ENCODE results near the gene CFH. TPM values are rescaled to one million over a fixed set of nuclear protein-coding genes. Genes with fewer than 3 reads are reported as not detected.
"Not testable (repeated sequence)": the region's sequence is repeated elsewhere in the genome, so short reads cannot be mapped to it uniquely, and the experiment has no call there.

CFH gene
- total RNA-seq, 5 donors from 2014 or later (not counting 1 experiment from before 2014, with no cell fraction given), result 2.0 to 11.8 (median 6.0) TPM

DNA sequence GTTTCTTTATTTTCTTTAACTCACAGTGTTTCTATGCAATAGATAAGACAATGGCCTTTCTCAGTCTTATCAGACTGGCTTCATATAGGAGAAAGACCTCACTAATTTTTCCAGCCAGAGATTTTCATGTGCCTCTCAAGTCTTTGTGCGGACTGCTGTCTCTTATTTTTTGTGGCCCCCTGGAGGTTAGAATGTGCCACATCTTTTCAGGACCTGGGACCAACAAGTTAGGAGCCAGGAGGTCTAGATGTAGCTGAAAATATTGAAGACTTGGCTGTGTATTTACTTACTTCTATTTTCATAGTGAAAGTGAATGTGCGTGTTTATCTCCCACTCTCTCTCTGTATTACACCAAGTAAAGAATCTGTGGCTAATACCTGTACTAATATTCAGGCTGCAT, 80.7 kb downstream of the CFH start:
- H3K4me1 ChIP-seq (ENCODE audit: control insufficient read depth in 1 of 2, extremely low read depth in 1 of 2, insufficient read depth in 2 of 2, low read length in 2 of 2), result no peaks in the 10 kb centered on the region
- Mint-ChIP-seq H3K36me3 (peaks cover 6% of the 10 kb centered on the region), H3K27ac (no peak overlapping the region), H3K4me1 (no peaks in the 10 kb centered on the region), H3K9me3 (peaks cover 7 to 13% (median 9%) of the 10 kb centered on the region in 3 donors), H3K27me3 (no peaks in the 10 kb centered on the region), H3K4me3 (no peak overlapping the region)
- DNase-seq (no peak), ATAC-seq (replicated peaks in 1 of 4) (no peak)
- POLR2A ChIA-PET, result no interaction called here
- no peak overlapping the region for H3K4me3 ChIP-seq (ENCODE audit: control insufficient read depth in 1 of 2, extremely low read depth in 1 of 2, low read length in 1 of 2)
- H3K9me3 ChIP-seq, result no peaks in the 10 kb centered on the region
- H3K27ac ChIP-seq (ENCODE audit: low read length), result no peak overlapping the region
- WGBS (ENCODE audit: insufficient coverage), result no CpG with 5 or more reads among the region's 2 CpGs
- no peaks in the 10 kb centered on the region for H3K36me3 ChIP-seq (ENCODE audit: control insufficient read depth in 2 of 2, extremely low read depth in 1 of 2, insufficient read depth in 1 of 2, low read length in 1 of 2)
- CTCF ChIA-PET, result no interaction called here
- H3K27me3 ChIP-seq (replicated peaks in 1 of 2; ENCODE audit: control insufficient read depth in 2 of 2, extremely low read depth in 1 of 2, insufficient read depth in 2 of 2, low read length in 1 of 2), result no peaks in the 10 kb centered on the region

DNA sequence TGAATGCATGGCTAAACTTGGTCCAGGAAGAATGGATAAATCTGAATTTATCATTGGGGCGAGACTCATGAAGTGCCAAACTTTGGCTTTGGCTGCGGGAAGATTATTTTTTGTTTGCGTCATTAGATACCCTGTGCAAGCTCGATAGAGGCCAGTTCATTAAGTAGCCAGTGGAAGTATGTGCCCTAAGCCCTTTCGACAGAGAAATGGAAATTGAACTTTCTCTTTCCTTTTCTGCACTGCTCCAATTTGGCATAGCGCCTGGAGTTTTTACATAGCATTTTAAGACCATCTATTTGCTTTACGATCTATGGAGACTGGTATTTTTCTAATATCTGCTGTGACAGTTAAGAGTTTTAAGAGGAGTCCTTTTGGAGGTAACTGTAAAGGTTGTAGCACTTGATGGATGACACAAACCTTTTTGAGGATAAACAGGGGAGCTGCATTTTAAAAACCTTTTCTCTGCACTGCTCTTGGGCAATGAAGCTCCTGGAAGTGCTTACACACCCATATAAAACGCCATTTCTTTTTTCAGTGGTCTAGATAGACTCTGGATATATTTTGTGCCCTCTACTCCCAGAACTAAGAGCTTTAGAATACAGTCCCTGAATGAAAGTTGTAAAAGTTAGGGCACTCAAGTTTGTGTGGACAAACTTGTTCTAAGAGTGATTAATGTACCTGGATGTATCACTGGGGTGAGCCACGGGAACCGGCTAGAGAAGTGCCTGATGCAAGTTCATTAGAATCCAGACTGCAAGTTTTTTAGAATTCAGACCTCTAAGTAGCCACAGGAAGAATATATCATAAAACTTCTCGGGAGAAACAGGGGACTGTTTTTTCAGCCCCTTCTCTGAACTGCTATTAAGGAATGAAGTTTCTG, 81.5 kb downstream of the CFH start:
- Mint-ChIP-seq H3K9me3 (peaks cover 7 to 20% (median 9%) of the 10 kb centered on the region in 3 donors), H3K4me3 (no peak overlapping the region), H3K36me3 (peaks cover 12% of the 10 kb centered on the region), H3K27ac (no peak overlapping the region), H3K27me3 (no peaks in the 10 kb centered on the region), H3K4me1 (no peaks in the 10 kb centered on the region)
- Histone ChIP-seq H3K27me3 (replicated peaks in 1 of 2; ENCODE audit: control insufficient read depth in 2 of 2, extremely low read depth in 1 of 2, insufficient read depth in 2 of 2, low read length in 1 of 2) (no peaks in the 10 kb centered on the region), H3K36me3 (ENCODE audit: control insufficient read depth in 2 of 2, extremely low read depth in 1 of 2, insufficient read depth in 1 of 2, low read length in 1 of 2) (no peaks in the 10 kb centered on the region), H3K9me3 (no peaks in the 10 kb centered on the region), H3K4me3 (ENCODE audit: control insufficient read depth in 1 of 2, extremely low read depth in 1 of 2, low read length in 1 of 2) (no peak overlapping the region), H3K4me1 (ENCODE audit: control insufficient read depth in 1 of 2, extremely low read depth in 1 of 2, insufficient read depth in 2 of 2, low read length in 2 of 2) (no peaks in the 10 kb centered on the region), H3K27ac (ENCODE audit: low read length) (no peak overlapping the region)
- ATAC-seq (replicated peaks in 1 of 4) (no peak), DNase-seq (no peak)
- POLR2A ChIA-PET, result no interaction called here
- CTCF ChIA-PET, result no interaction called here
- WGBS (ENCODE audit: insufficient coverage), result 88% methylated on average over 5 of the region's 11 CpGs

DNA sequence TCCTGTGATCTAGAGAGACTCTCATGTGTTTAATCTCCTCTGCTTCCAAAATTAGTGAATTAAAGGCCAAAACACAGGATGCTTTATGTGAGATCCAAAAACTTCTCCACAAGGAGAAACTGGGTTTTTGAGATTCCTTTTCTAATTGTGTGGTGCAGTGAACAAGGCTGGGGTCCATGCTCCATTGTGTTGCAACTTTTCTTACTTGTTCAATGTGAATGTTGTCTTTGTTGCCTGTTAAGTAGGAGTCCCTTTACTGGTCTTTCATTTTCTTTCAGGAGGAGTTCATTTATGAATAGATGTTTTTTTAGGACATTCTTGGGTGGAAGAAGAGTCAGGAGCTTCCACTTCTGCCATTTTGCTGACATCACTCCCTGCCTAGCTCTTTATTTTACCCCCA, 82.2 kb downstream of the CFH start:
- CTCF ChIA-PET, result no interaction called here
- peaks cover 7 to 27% (median 9%) of the 10 kb centered on the region in 3 donors for H3K9me3 Mint-ChIP-seq
- DNase-seq, result no peak
- no peak overlapping the region for H3K27ac Mint-ChIP-seq
- no peak overlapping the region for H3K27ac ChIP-seq (ENCODE audit: low read length)
- ATAC-seq (replicated peaks in 1 of 4), result no peak
- peaks cover 16% of the 10 kb centered on the region for H3K36me3 Mint-ChIP-seq
- H3K36me3 ChIP-seq (ENCODE audit: control insufficient read depth in 2 of 2, extremely low read depth in 1 of 2, insufficient read depth in 1 of 2, low read length in 1 of 2), result no peaks in the 10 kb centered on the region
- H3K4me3 Mint-ChIP-seq, result no peak overlapping the region
- H3K4me1 ChIP-seq (ENCODE audit: control insufficient read depth in 1 of 2, extremely low read depth in 1 of 2, insufficient read depth in 2 of 2, low read length in 2 of 2), result no peaks in the 10 kb centered on the region
- POLR2A ChIA-PET, result no interaction called here
- H3K27me3 Mint-ChIP-seq, result no peaks in the 10 kb centered on the region
- no peaks in the 10 kb centered on the region for H3K9me3 ChIP-seq
- H3K27me3 ChIP-seq (replicated peaks in 1 of 2; ENCODE audit: control insufficient read depth in 2 of 2, extremely low read depth in 1 of 2, insufficient read depth in 2 of 2, low read length in 1 of 2), result no peaks in the 10 kb centered on the region
- H3K4me1 Mint-ChIP-seq, result no peaks in the 10 kb centered on the region
- no peak overlapping the region for H3K4me3 ChIP-seq (ENCODE audit: control insufficient read depth in 1 of 2, extremely low read depth in 1 of 2, low read length in 1 of 2)

DNA sequence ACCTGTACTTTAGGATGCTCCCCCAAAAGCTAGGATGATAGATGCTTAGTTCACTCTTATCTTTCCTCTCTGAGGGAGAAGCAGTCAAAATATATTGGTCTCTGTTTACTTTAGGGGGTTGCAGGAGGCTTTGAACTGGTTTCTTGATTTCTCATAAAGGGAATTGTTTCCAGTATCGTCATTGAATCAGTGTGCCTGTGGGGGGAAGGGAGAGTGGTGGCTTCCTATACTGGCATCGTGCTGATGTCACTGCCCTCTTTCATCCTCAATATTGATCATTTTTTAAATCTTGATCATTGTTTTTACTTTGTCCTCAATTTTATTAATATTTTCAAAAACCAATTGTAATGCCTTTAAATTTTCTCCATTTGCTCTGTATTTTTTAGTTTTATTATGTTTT, 82.6 kb downstream of the CFH start:
- Mint-ChIP-seq H3K36me3 (peaks cover 19% of the 10 kb centered on the region), H3K4me1 (no peaks in the 10 kb centered on the region), H3K27ac (no peak overlapping the region), H3K4me3 (no peak overlapping the region), H3K27me3 (no peaks in the 10 kb centered on the region), H3K9me3 (peaks cover 9 to 31% (median 11%) of the 10 kb centered on the region in 3 donors)
- Histone ChIP-seq H3K36me3 (ENCODE audit: control insufficient read depth in 2 of 2, extremely low read depth in 1 of 2, insufficient read depth in 1 of 2, low read length in 1 of 2) (no peaks in the 10 kb centered on the region), H3K9me3 (no peaks in the 10 kb centered on the region), H3K27ac (ENCODE audit: low read length) (no peak overlapping the region), H3K4me1 (ENCODE audit: control insufficient read depth in 1 of 2, extremely low read depth in 1 of 2, insufficient read depth in 2 of 2, low read length in 2 of 2) (no peaks in the 10 kb centered on the region), H3K4me3 (ENCODE audit: control insufficient read depth in 1 of 2, extremely low read depth in 1 of 2, low read length in 1 of 2) (no peak overlapping the region), H3K27me3 (replicated peaks in 1 of 2; ENCODE audit: control insufficient read depth in 2 of 2, extremely low read depth in 1 of 2, insufficient read depth in 2 of 2, low read length in 1 of 2) (no peaks in the 10 kb centered on the region)
- no CpG with 5 or more reads among the region's 2 CpGs for WGBS (ENCODE audit: insufficient coverage)
- ChIA-PET POLR2A (interaction anchor here in 1 of 2 donors (0.6 kb wide), 1 partner anchor 21 kb away, joined by 3 read pairs; no protein-coding TSS in a partner anchor), CTCF (no interaction called here)
- ATAC-seq (replicated peaks in 1 of 4) (no peak), DNase-seq (no peak)

DNA sequence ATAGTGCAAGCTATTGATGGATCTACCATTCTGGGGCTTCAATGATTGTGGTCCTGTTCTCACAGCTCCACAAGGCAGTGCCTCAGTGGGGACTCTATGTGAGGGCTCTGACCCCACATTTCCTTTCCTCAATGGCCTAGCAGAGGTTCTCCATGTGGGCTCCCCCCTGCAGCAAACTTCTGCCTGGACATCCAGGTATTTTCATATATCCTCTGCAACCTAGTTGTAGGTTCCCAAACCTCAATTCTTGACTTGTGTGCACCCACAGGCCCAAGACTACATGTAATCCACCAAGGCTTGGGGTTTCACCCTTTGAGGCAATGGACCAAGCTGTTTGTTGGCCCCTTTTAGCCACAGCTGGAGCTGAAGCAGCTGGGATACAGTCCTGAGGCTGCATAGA, 86.9 kb downstream of the CFH start:
- no peak overlapping the region for H3K27ac Mint-ChIP-seq

DNA sequence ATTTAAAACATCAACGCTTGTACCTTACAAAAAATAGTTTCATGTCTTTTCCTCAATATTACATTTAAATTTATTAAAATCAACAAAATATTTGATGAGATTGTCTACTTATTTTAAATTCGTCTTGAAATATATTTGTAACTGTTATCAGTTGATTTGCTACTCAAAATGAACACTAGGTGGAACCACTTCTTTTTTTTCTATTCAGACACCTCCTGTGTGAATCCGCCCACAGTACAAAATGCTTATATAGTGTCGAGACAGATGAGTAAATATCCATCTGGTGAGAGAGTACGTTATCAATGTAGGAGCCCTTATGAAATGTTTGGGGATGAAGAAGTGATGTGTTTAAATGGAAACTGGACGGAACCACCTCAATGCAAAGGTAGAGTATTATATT, 91.4 kb downstream of the CFH start:
- WGBS (ENCODE audit: insufficient coverage), result 60% methylated on average over 1 of the region's 6 CpGs
- H3K27me3 ChIP-seq (replicated peaks in 1 of 2; ENCODE audit: control insufficient read depth in 2 of 2, extremely low read depth in 1 of 2, insufficient read depth in 2 of 2, low read length in 1 of 2); H3K27me3 Mint-ChIP-seq; H3K4me3 Mint-ChIP-seq; H3K4me1 ChIP-seq (ENCODE audit: control insufficient read depth in 1 of 2, extremely low read depth in 1 of 2, insufficient read depth in 2 of 2, low read length in 2 of 2); H3K36me3 ChIP-seq (ENCODE audit: control insufficient read depth in 2 of 2, extremely low read depth in 1 of 2, insufficient read depth in 1 of 2, low read length in 1 of 2); POLR2A ChIA-PET; H3K9me3 ChIP-seq; DNase-seq; ATAC-seq (replicated peaks in 1 of 4); H3K4me3 ChIP-seq (ENCODE audit: control insufficient read depth in 1 of 2, extremely low read depth in 1 of 2, low read length in 1 of 2); H3K27ac Mint-ChIP-seq; H3K27ac ChIP-seq (ENCODE audit: low read length); CTCF ChIA-PET; H3K4me1 Mint-ChIP-seq: not testable (repeated sequence)
- H3K9me3 Mint-ChIP-seq, result peaks cover 0 to 22% (median 4%) of the 10 kb centered on the region in 3 donors
- H3K36me3 Mint-ChIP-seq, result peaks cover 11% of the 10 kb centered on the region

More for the DNA sequence above, 86.9 kb downstream of the CFH start:
- no peak overlapping the region for H3K27ac ChIP-seq (ENCODE audit: low read length)
- H3K4me3 Mint-ChIP-seq, result no peak overlapping the region
- no peaks in the 10 kb centered on the region for H3K4me1 Mint-ChIP-seq
- ATAC-seq (replicated peaks in 1 of 4) (no peak), DNase-seq (no peak)
- POLR2A ChIA-PET, result no interaction called here
- H3K9me3 ChIP-seq, result no peaks in the 10 kb centered on the region
- peaks cover 18% of the 10 kb centered on the region for H3K36me3 Mint-ChIP-seq
- H3K9me3 Mint-ChIP-seq, result peaks cover 0 to 28% (median 4%) of the 10 kb centered on the region in 3 donors
- H3K27me3 ChIP-seq (replicated peaks in 1 of 2; ENCODE audit: control insufficient read depth in 2 of 2, extremely low read depth in 1 of 2, insufficient read depth in 2 of 2, low read length in 1 of 2), result no peaks in the 10 kb centered on the region
- CTCF ChIA-PET, result no interaction called here
- H3K27me3 Mint-ChIP-seq, result no peaks in the 10 kb centered on the region
- H3K4me3 ChIP-seq (ENCODE audit: control insufficient read depth in 1 of 2, extremely low read depth in 1 of 2, low read length in 1 of 2), result no peak overlapping the region
- H3K4me1 ChIP-seq (ENCODE audit: control insufficient read depth in 1 of 2, extremely low read depth in 1 of 2, insufficient read depth in 2 of 2, low read length in 2 of 2), result no peaks in the 10 kb centered on the region
- H3K36me3 ChIP-seq (ENCODE audit: control insufficient read depth in 2 of 2, extremely low read depth in 1 of 2, insufficient read depth in 1 of 2, low read length in 1 of 2), result no peaks in the 10 kb centered on the region
